Progenitor cell of endocrine pancreas (in vitro differentiated cells): ENCODE measurements around the gene DMPK. TPM values are rescaled to one million over a fixed set of nuclear protein-coding genes. Genes with fewer than 3 reads are reported as not detected.
"Not testable (repeated sequence)": the region's sequence is repeated elsewhere in the genome, so short reads cannot be mapped to it uniquely, and the experiment has no call there.

Experiments
- DNase-seq: peaks from one replicate; pipeline ENCODE4 v3.0.0; 2021; ENCODE audit warnings: low spot score; ENCODE audit not compliant: unreplicated experiment
- H3K27ac Mint-ChIP-seq: 2 replicates; pipeline ENCODE4 v1.8.0; 2021; ENCODE audit warnings: mild to moderate bottlenecking, moderate library complexity, mixed read lengths
- H3K27me3 Mint-ChIP-seq: 2 replicates; pipeline ENCODE4 v1.8.0; 2021; ENCODE audit warnings: mixed read lengths
- H3K36me3 Mint-ChIP-seq: 2 replicates; pipeline ENCODE4 v1.8.0; 2022; ENCODE audit warnings: mixed read lengths; ENCODE audit not compliant: insufficient read depth
- H3K4me1 Mint-ChIP-seq: 2 replicates; pipeline ENCODE4 v1.8.0; 2021; ENCODE audit warnings: low read depth, mixed read lengths
- H3K4me3 Mint-ChIP-seq: 2 replicates; pipeline ENCODE4 v1.8.0; 2021; ENCODE audit warnings: low read depth, mild to moderate bottlenecking, moderate library complexity, mixed read lengths
- H3K9me3 Mint-ChIP-seq: 2 replicates; pipeline ENCODE4 v1.8.0; 2021; ENCODE audit warnings: low read depth, mixed read lengths
- total RNA-seq: library from RNA; stranded (reverse); gene quantifications from 2 replicates; pipeline ENCODE4 v1.2.1, GENCODE V29; 2021
- TF ChIP-seq, protein P1 (sequence below): fragments of 200-600 bp; sonication (generic); IDR thresholded peaks from one replicate; pipeline ENCODE4 v1.5.0; 2021; ENCODE audit warnings: antibody characterized with exemption, mild to moderate bottlenecking; ENCODE audit not compliant: unreplicated experiment

Gene DMPK
- total RNA-seq, 1 donor from 2014 or later = 122 TPM

DNA sequence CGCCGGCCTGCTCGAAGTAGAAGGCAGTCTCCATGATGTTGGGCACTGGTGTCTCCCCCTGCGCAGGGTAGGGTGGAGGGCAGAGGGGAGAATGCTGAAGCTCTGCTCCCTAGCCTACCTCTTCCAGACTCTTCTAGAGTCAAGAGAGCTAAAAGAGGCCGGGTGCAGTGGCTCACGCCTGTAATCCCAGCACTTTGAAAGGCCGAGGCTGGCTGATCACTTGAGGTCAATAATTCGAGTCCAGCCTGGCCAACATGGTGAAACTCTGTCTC lies 22.6 kb upstream of the DMPK start:
- Mint-ChIP-seq H3K9me3 (no peaks in the 10 kb centered on the region), H3K27me3 (peaks cover 8% of the 10 kb centered on the region), H3K4me1 (no peaks in the 10 kb centered on the region), H3K27ac (no peak overlapping the region), H3K36me3 (no peaks in the 10 kb centered on the region), H3K4me3 (no peak overlapping the region)
- TF ChIP-seq, protein P1, sequence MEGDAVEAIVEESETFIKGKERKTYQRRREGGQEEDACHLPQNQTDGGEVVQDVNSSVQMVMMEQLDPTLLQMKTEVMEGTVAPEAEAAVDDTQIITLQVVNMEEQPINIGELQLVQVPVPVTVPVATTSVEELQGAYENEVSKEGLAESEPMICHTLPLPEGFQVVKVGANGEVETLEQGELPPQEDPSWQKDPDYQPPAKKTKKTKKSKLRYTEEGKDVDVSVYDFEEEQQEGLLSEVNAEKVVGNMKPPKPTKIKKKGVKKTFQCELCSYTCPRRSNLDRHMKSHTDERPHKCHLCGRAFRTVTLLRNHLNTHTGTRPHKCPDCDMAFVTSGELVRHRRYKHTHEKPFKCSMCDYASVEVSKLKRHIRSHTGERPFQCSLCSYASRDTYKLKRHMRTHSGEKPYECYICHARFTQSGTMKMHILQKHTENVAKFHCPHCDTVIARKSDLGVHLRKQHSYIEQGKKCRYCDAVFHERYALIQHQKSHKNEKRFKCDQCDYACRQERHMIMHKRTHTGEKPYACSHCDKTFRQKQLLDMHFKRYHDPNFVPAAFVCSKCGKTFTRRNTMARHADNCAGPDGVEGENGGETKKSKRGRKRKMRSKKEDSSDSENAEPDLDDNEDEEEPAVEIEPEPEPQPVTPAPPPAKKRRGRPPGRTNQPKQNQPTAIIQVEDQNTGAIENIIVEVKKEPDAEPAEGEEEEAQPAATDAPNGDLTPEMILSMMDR = no peak
- no peak for DNase-seq

DNA sequence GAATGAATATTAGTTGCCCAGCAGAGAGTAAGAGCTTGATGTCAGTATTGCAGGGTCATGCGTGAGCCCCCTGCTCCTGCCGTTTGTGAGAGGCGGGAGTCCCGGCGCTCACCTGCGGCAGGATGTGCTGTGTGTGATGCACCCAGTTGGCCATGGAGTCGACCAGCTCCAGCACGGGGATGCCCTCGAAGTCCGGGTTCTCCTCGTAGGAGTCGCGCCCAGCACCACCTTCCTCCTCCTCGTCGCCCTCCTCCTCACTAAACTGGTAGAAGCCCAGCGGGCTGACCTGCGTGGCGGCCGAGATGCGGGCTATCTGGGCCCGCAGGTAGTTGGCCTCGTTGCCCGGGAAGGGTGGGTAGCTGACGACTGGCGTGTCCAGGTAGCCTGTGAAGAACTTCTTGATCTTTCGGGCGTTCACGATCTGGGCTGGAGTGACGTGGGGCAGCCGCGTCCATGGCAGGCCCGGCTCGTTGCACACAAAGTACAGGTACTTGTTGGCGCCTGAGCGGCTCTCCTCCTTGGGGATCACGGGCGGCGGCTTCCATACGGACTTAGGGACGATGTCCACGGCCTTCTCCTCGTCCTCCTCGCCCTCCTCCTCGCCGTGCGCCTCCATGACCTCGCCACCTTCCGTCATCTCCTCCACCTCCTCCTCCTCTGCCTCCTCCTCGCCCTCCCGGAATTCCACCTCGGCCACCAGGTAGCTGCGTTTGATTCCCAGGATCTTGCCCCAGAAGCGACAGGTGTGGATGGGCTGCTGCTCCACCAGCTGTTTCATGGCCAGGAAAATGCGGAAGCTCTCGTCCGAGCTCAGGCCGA lies 22.1 kb upstream of the DMPK start:
- Mint-ChIP-seq H3K27me3 (peaks cover 8% of the 10 kb centered on the region), H3K36me3 (no peaks in the 10 kb centered on the region), H3K4me1 (no peaks in the 10 kb centered on the region), H3K9me3 (no peaks in the 10 kb centered on the region), H3K4me3 (no peak overlapping the region), H3K27ac (no peak overlapping the region)
- DNase-seq = no peak
- TF ChIP-seq, protein P1 = no peak

DNA sequence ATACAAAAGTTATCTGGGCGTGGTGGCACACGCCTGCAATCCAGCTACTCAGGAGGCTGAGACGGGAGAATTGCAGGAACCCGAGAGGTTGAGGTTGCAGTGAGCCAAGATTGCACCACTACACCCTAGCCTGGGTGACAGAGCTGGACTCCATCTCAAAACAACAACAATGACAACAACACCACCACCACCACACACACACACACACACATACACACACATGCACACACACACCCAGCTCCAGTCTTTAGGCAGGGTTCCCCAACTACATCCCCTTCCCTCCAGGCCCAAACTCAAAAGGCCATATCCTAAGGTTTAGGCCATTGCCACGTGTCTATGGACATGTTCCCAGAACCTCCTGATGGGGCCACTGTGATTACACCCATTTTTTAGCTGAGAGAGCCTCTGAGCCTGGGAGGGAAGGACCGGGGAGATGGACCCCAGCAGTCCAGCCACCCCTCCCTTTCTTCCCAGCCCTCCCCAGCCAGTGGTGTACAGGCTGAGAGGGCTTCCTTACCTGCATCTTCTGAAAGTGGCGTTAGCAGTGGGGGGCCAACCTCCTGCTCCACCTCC lies 19.4 kb upstream of the DMPK start:
- Mint-ChIP-seq H3K27me3 (peaks cover 11% of the 10 kb centered on the region), H3K27ac (no peak overlapping the region), H3K36me3 (no peaks in the 10 kb centered on the region), H3K9me3 (no peaks in the 10 kb centered on the region), H3K4me1 (peaks cover 4% of the 10 kb centered on the region), H3K4me3 (no peak overlapping the region)
- TF ChIP-seq, protein P1 = no peak
- no peak for DNase-seq

DNA sequence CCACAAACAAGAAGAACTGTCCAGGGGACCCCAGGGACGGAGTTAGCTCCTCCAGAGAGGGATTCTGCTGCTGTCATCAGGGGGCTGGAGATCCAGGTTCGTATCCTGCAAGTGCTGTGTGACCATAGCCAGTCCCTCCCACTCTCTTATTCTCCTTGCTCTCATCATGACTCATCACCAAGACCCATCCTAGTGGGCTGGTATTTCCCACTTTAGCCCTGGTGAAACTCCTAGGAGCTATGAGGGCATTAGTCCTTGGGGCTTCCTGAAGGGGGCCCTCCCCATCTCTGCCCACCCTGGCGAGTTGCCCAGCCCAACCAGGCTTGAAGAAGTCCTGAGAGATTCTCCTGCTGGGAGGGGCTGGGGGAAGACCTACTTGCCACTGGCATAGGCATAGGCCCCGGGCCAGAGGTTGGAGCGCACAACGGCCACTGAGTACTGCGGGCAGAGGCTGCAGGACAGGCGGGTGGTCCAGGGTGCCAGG lies 17.8 kb upstream of the DMPK start:
- H3K4me3 Mint-ChIP-seq = no peak overlapping the region
- no peak overlapping the region for H3K27ac Mint-ChIP-seq
- no peak for DNase-seq
- peaks cover 7% of the 10 kb centered on the region for H3K27me3 Mint-ChIP-seq
- no peaks in the 10 kb centered on the region for H3K9me3 Mint-ChIP-seq
- H3K36me3 Mint-ChIP-seq = no peaks in the 10 kb centered on the region
- TF ChIP-seq, protein P1 = no peak
- H3K4me1 Mint-ChIP-seq = peaks cover 4% of the 10 kb centered on the region

DNA sequence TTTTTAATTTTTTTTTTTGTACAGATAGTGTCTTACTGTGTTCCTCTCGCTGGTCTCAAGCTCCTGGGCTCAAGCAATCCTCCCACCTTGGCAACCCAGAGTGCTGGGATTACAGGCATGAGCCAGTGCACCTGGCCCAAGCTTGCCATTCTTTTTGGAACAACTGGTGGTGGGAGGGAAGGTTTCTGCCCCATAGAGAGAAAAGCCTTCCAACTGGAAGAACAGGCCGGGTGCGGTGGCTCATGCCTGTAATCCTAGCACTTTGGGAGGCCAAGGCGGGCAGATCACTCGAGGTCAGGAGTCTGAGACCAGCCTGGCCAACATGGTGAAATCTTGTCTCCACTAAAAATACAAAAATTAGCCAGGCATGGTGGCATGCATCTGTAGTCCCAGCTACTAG lies 17.3 kb upstream of the DMPK start:
- not testable (repeated sequence) for DNase-seq, H3K36me3 Mint-ChIP-seq, H3K4me3 Mint-ChIP-seq, H3K4me1 Mint-ChIP-seq, H3K9me3 Mint-ChIP-seq, H3K27ac Mint-ChIP-seq
- H3K27me3 Mint-ChIP-seq = peaks cover 10% of the 10 kb centered on the region
